DND-41 (cell line): ENCODE data around the gene CNDP2.
"Not testable (repeated sequence)": the region's sequence is repeated elsewhere in the genome, so short reads cannot be mapped to it uniquely, and the experiment has no call there.

Experiments
- ATAC-seq: fragments of 200-7000 bp; cut with Tn5 transposase; 3 replicates; pipeline ENCODE4 v1.9.1; 2021; ENCODE audit warnings: low read depth; ENCODE audit not compliant: insufficient read depth
- DNase-seq: peaks from one replicate; pipeline ENCODE4 v3.0.0-alpha.2; 2020
- H2AFZ ChIP-seq: 2 replicates; pipeline ENCODE4 v1.6.0; 2012; ENCODE audit warnings: low read depth, low read length
- H3K27ac ChIP-seq: 2 replicates; pipeline ENCODE4 v1.5.1; 2012; ENCODE audit warnings: low read length, inconsistent platforms
- H3K27me3 ChIP-seq: fragments of 200-600 bp; sonication (generic); 2 replicates; pipeline ENCODE4 v1.6.0; 2012; ENCODE audit warnings: low read length, mild to moderate bottlenecking, inconsistent platforms; ENCODE audit not compliant: insufficient read depth, poor library complexity
- H3K36me3 ChIP-seq: 2 replicates; pipeline ENCODE4 v1.5.1; 2012; ENCODE audit warnings: low read length, inconsistent platforms; ENCODE audit not compliant: insufficient read depth
- H3K4me1 ChIP-seq: 2 replicates; pipeline ENCODE4 v1.5.1; 2012; ENCODE audit warnings: mild to moderate bottlenecking, low read length; ENCODE audit not compliant: insufficient read depth
- H3K4me2 ChIP-seq: 2 replicates; pipeline ENCODE4 v1.6.0; 2012; ENCODE audit warnings: mild to moderate bottlenecking, moderate library complexity, low read length, inconsistent platforms; ENCODE audit not compliant: insufficient read depth
- H3K4me3 ChIP-seq, 2 experiments: fragments of 200-600 bp in 1 of 2; shearing (Covaris generic) in 1 of 2; 2 replicates each; pipeline ENCODE4 v1.5.1; 2012 to 2016; ENCODE audit warnings: inconsistent platforms in 2 of 2, low read length in 2 of 2, mild to moderate bottlenecking in 2 of 2, low read depth in 1 of 2, moderate library complexity in 1 of 2
- H3K79me2 ChIP-seq: 2 replicates; pipeline ENCODE4 v1.6.0; 2012; ENCODE audit warnings: low read length, inconsistent platforms; ENCODE audit not compliant: insufficient read depth
- H3K9ac ChIP-seq: 2 replicates; pipeline ENCODE4 v1.6.0; 2012; ENCODE audit warnings: low read depth, mild to moderate bottlenecking, inconsistent platforms, low read length, moderate library complexity
- H3K9me3 ChIP-seq: 2 replicates; pipeline ENCODE4 v1.5.1; 2012; ENCODE audit warnings: low read length, moderate library complexity, mild to moderate bottlenecking, inconsistent platforms; ENCODE audit not compliant: insufficient read depth, severe bottlenecking
- H4K20me1 ChIP-seq: 2 replicates; pipeline ENCODE4 v1.6.0; 2012; ENCODE audit warnings: low read length; ENCODE audit not compliant: insufficient read depth
- CTCF ChIP-seq: IDR thresholded peaks from 2 replicates; pipeline ENCODE4 v1.5.1; 2012; ENCODE audit warnings: borderline replicate concordance, low read length, moderate library complexity, mild to moderate bottlenecking; ENCODE audit not compliant: poor library complexity, severe bottlenecking; ENCODE audit errors: extremely low read depth
- EZH2 ChIP-seq: IDR thresholded peaks from 3 replicates; pipeline ENCODE4 v1.6.1; 2012; ENCODE audit warnings: borderline replicate concordance, low read depth, mild to moderate bottlenecking, moderate library complexity, low read length, inconsistent platforms; ENCODE audit not compliant: severe bottlenecking

The CNDP2 gene

GRCh38 chr18:74563999-74564398 is 67.8 kb downstream of the CNDP2 start:
- Histone ChIP-seq H3K9me3 (no peaks in the 10 kb centered on the region), H3K27me3 (peaks cover 3% of the 10 kb centered on the region), H3K9ac (no peak overlapping the region), H3K4me3 (no peak overlapping the region), H3K36me3 (no peaks in the 10 kb centered on the region), H3K27ac (no peak overlapping the region), H4K20me1 (no peaks in the 10 kb centered on the region), H2AFZ (no peak overlapping the region), H3K79me2 (no peaks in the 10 kb centered on the region), H3K4me1 (no peaks in the 10 kb centered on the region), H3K4me2 (no peak overlapping the region)
- TF ChIP-seq EZH2 (no peak), CTCF (no peak)
- ATAC-seq, result no peak
- DNase-seq, result no peak

- H3K27ac ChIP-seq, H4K20me1 ChIP-seq, H3K4me1 ChIP-seq, DNase-seq, H3K36me3 ChIP-seq, H3K27me3 ChIP-seq, H2AFZ ChIP-seq, ATAC-seq, H3K79me2 ChIP-seq, H3K4me3 ChIP-seq, H3K9ac ChIP-seq, H3K9me3 ChIP-seq, H3K4me2 ChIP-seq: not testable (repeated sequence)
These were observed 69.0 kb downstream of the CNDP2 start for GRCh38 chr18:74565164-74565563.

DNA sequence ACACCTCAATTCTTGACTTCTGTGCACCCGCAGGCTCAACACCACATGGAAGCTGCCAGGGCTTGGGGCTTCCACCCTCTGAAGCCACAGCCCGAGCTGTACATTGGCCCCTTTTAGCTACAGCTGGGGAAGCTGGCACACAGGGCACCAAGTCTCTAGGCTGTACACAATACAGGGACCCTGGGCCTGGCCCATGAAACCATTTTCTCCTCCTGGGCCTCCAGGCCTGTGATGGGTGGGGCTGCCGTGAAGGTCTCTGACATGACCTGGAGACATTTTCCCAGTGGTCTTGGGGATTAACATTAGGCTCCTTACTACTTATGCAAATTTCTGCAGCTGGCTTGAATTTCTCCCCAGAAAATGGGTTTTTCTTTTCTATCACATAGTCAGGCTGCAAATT is 69.8 kb downstream of the CNDP2 start:
- not testable (repeated sequence) for H3K27me3 ChIP-seq, DNase-seq, H3K9ac ChIP-seq, H3K4me1 ChIP-seq, H3K27ac ChIP-seq, H3K9me3 ChIP-seq, H3K79me2 ChIP-seq, H2AFZ ChIP-seq, H4K20me1 ChIP-seq, H3K36me3 ChIP-seq, H3K4me3 ChIP-seq, ATAC-seq, H3K4me2 ChIP-seq

DNA sequence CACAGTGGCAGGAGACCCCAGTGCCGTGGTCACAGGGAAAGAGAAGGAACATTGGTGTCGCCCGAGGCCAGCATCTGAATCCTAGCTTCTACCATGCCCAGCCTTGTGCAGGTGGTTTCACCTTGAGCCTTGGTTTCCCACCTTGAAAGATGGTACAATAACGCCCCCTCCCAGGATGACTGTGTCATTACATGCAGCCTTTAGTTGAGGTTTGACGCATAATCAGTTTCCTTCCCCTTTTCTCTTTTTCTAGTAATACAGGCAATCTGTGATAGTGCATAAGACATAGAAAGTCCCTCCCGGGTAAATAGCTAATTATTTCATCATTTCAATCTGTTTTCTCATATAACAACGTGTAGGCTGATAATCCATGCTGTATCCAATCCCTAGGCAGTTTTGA is 71.7 kb downstream of the CNDP2 start:
- no peak for DNase-seq
- no peak overlapping the region for H3K4me3 ChIP-seq

More for the DNA sequence above, 71.7 kb downstream of the CNDP2 start:
- no peak for ATAC-seq
- H3K36me3 ChIP-seq, result no peaks in the 10 kb centered on the region
- peak; percentile 22 for TF ChIP-seq CTCF
- no peak for TF ChIP-seq EZH2
- H3K27me3 ChIP-seq, result peaks cover 3% of the 10 kb centered on the region
- no peak overlapping the region for H3K4me2 ChIP-seq
- H3K9me3 ChIP-seq, result no peaks in the 10 kb centered on the region
- no peak overlapping the region for H2AFZ ChIP-seq
- H4K20me1 ChIP-seq, result no peaks in the 10 kb centered on the region
- H3K79me2 ChIP-seq, result no peaks in the 10 kb centered on the region
- H3K27ac ChIP-seq, result no peak overlapping the region
- no peak overlapping the region for H3K9ac ChIP-seq
- H3K4me1 ChIP-seq, result no peaks in the 10 kb centered on the region
